HCT116 (cell line): ENCODE results near the gene PRRT1B. TPM values are rescaled to one million over a fixed set of nuclear protein-coding genes. Genes with fewer than 3 reads are reported as not detected.

ENCODE experiments used
- ATAC-seq: fragments of 200-7000 bp; cut with Tn5 transposase; 2 replicates; pipeline ENCODE4 v1.9.1; 2020; ENCODE audit warnings: mild to moderate bottlenecking, moderate library complexity
- BruUV-seq: library from RNA; stranded (reverse); fragments of 400-500 nt; replicated peaks from 2 replicates; lab custom pipeline; 2021; lab: Mats Ljungman, UMichigan
- CTCF ChIA-PET: fragments of 300-600 bp; sonication (Branson Sonifier 250); formaldehyde crosslinking; loops from one replicate; lab custom pipeline; 2021; ENCODE audit warnings: antibody characterized with exemption; lab: Charles Lee
- POLR2A ChIA-PET: fragments of 300-600, 350-600 bp; sonication (Branson Sonifier 250); formaldehyde crosslinking; loops from one replicate; lab custom pipeline; 2021; ENCODE audit warnings: antibody characterized with exemption; lab: Charles Lee
- RAD21 ChIA-PET, 2 experiments: fragments of 300-600 bp; sonication (Branson Sonifier 250); formaldehyde crosslinking; loops; one replicate each; lab custom pipeline; 2023; ENCODE audit warnings: low total read pairs in 2 of 2; ENCODE audit not compliant: uncharacterized antibody in 2 of 2, unreplicated experiment in 2 of 2, low non-redundant PET in 1 of 2; lab: Charles Lee
- DNase-seq: peaks from one replicate; pipeline ENCODE4 v3.0.0-alpha.2; 2010; ENCODE audit warnings: low read depth, low spot score
- H2AFZ ChIP-seq: fragments of 200-600 bp; shearing (Covaris generic), sonication (generic); 2 replicates; pipeline ENCODE4 v1.6.1; 2017; ENCODE audit warnings: low read depth, mixed run types, mixed read lengths, antibody characterized with exemption, low read length; ENCODE audit not compliant: poor library complexity, severe bottlenecking
- H3K27ac ChIP-seq: 2 replicates; pipeline ENCODE4 v1.5.1; 2012; ENCODE audit warnings: low read depth, low read length
- H3K27me3 ChIP-seq: fragments of 200-600 bp; sonication (generic); 2 replicates; pipeline ENCODE4 v1.6.1; 2016; ENCODE audit warnings: mixed run types, low read length, mixed read lengths; ENCODE audit not compliant: insufficient read depth
- H3K36me3 ChIP-seq, 2 experiments: fragments of 200-500 bp in 1 of 2; fragments of 200-600 bp in 1 of 2; sonication (Bioruptor generic) in 1 of 2; sonication (generic) in 1 of 2; 2 replicates each; pipeline versions ENCODE4 v1.5.1 to v1.6.1; 2014 to 2016; ENCODE audit warnings: low read length in 2 of 2, inconsistent platforms in 1 of 2, mixed read lengths in 1 of 2, mixed run types in 1 of 2; ENCODE audit not compliant: insufficient read depth in 2 of 2, control insufficient read depth in 1 of 2
- H3K4me1 ChIP-seq, 2 experiments: fragments of 200-600 bp in 1 of 2; sonication (generic) in 1 of 2; 2 replicates each; pipeline versions ENCODE4 v1.5.1 to v1.6.1; 2012 to 2017; ENCODE audit warnings: low read length in 2 of 2, inconsistent platforms in 1 of 2, mild to moderate bottlenecking in 1 of 2, mixed read lengths in 1 of 2, mixed run types in 1 of 2, moderate library complexity in 1 of 2; ENCODE audit not compliant: insufficient read depth in 2 of 2, control insufficient read depth in 1 of 2
- H3K4me2 ChIP-seq: fragments of 200-600 bp; sonication (generic); 2 replicates; pipeline ENCODE4 v1.6.1; 2017; ENCODE audit warnings: mixed run types, low read length, mixed read lengths
- H3K4me3 ChIP-seq, 2 experiments: fragments of 200-600 bp in 1 of 2; sonication (generic) in 1 of 2; replicated peaks in 1 of 2; 2 replicates each; pipeline ENCODE4 v1.5.1; 2011 to 2016; ENCODE audit warnings: low read length in 2 of 2, control low read depth in 1 of 2, low read depth in 1 of 2, mild to moderate bottlenecking in 1 of 2, mixed read lengths in 1 of 2, mixed run types in 1 of 2
- H3K79me2 ChIP-seq: fragments of 200-600 bp; sonication (generic); 2 replicates; pipeline ENCODE4 v1.6.1; 2017; ENCODE audit warnings: mild to moderate bottlenecking, mixed run types, low read length, moderate library complexity, mixed read lengths; ENCODE audit not compliant: insufficient read depth
- H3K9ac ChIP-seq: fragments of 200-600 bp; sonication (generic); 2 replicates; pipeline ENCODE4 v1.6.1; 2016; ENCODE audit warnings: low read length, mixed read lengths
- H3K9me2 ChIP-seq: fragments of 200-600 bp; sonication (generic), shearing (Covaris generic); 2 replicates; pipeline ENCODE4 v1.6.1; 2017; ENCODE audit warnings: mixed run types, mild to moderate bottlenecking, moderate library complexity; ENCODE audit not compliant: insufficient read depth
- H3K9me3 ChIP-seq, 2 experiments: fragments of 200-500 bp in 1 of 2; fragments of 200-600 bp in 1 of 2; sonication (Bioruptor generic) in 1 of 2; sonication (generic) in 1 of 2; 2 replicates each; pipeline ENCODE4 v1.6.1; 2014 to 2017; ENCODE audit warnings: low read length in 2 of 2, mixed read lengths in 2 of 2, inconsistent platforms in 1 of 2, low read depth in 1 of 2, mild to moderate bottlenecking in 1 of 2, mixed run types in 1 of 2, moderate library complexity in 1 of 2; ENCODE audit not compliant: control insufficient read depth in 1 of 2, insufficient read depth in 1 of 2
- H4K20me1 ChIP-seq: fragments of 200-600 bp; sonication (generic), shearing (Covaris generic); 2 replicates; pipeline ENCODE4 v1.6.1; 2017; ENCODE audit warnings: mixed run types, mild to moderate bottlenecking, moderate library complexity; ENCODE audit not compliant: insufficient read depth
- CBX3 ChIP-seq: IDR thresholded peaks from 2 replicates; pipeline ENCODE4 v1.6.1; 2012; ENCODE audit warnings: low read depth
- CEBPB ChIP-seq: IDR thresholded peaks from 2 replicates; pipeline ENCODE4 v1.6.1; 2012; ENCODE audit warnings: low read depth
- CTCF ChIP-seq, 3 experiments: fragments of 200-600 bp in 1 of 3; sonication (generic) in 1 of 3; IDR thresholded peaks in 2 of 3; conservative IDR thresholded peaks in 1 of 3; 2 replicates each; pipeline ENCODE4 v1.5.1; 2012 to 2017; ENCODE audit warnings: low read depth in 2 of 3, low read length in 2 of 3, antibody characterized with exemption in 1 of 3, borderline replicate concordance in 1 of 3, control low read depth in 1 of 3, mild to moderate bottlenecking in 1 of 3, mixed read lengths in 1 of 3, mixed run types in 1 of 3, moderate library complexity in 1 of 3; ENCODE audit not compliant: insufficient read depth in 1 of 3
- EGR1 ChIP-seq: IDR thresholded peaks from 2 replicates; pipeline ENCODE4 v1.6.1; 2012; ENCODE audit warnings: low read depth
- JUND ChIP-seq: IDR thresholded peaks from 2 replicates; pipeline ENCODE4 v1.6.1; 2012
- POLR2AphosphoS5 ChIP-seq: IDR thresholded peaks from 2 replicates; pipeline ENCODE4 v1.6.1; 2011; ENCODE audit warnings: mild to moderate bottlenecking, low read depth, low read length, moderate library complexity
- SIN3A ChIP-seq: IDR thresholded peaks from 2 replicates; pipeline ENCODE4 v1.6.1; 2012; ENCODE audit warnings: low read depth
- SP1 ChIP-seq: IDR thresholded peaks from 2 replicates; pipeline ENCODE4 v1.6.1; 2012; ENCODE audit warnings: low read depth
- YY1 ChIP-seq: IDR thresholded peaks from 2 replicates; pipeline ENCODE4 v1.6.1; 2011; ENCODE audit warnings: low read length, low read depth, moderate library complexity, mild to moderate bottlenecking; ENCODE audit not compliant: insufficient replicate concordance; ENCODE audit errors: extremely low read depth
- ZBTB33 ChIP-seq: IDR thresholded peaks from 2 replicates; pipeline ENCODE4 v1.6.1; 2011; ENCODE audit warnings: mild to moderate bottlenecking, low read length, moderate library complexity; ENCODE audit not compliant: insufficient replicate concordance; ENCODE audit errors: extremely low read depth
- ZFX ChIP-seq: fragments of 450-650 bp; IDR thresholded peaks from 2 replicates; pipeline ENCODE4 v1.6.1; 2017
- ZNF274 ChIP-seq: fragments of 200-500 bp; sonication (Bioruptor generic); IDR thresholded peaks from 2 replicates; pipeline ENCODE4 v1.6.1; 2014; ENCODE audit warnings: mild to moderate bottlenecking, low read depth, low read length, inconsistent platforms
- intact Hi-C: fragments of 100-400 bp; cut with micrococcal nuclease; formaldehyde crosslinking; loops from 2 replicates; pipeline ENCODE4 v1.10.0; 2022
- total RNA-seq: library from RNA; stranded (reverse); gene quantifications from one replicate; pipeline ENCODE4 v1.2.1, GENCODE V29; 2021; ENCODE audit not compliant: unreplicated experiment
- TF ChIP-seq, protein P1 (sequence below): IDR thresholded peaks from 2 replicates; pipeline ENCODE4 v1.6.1; 2012
- TF ChIP-seq, protein P2 (sequence below): IDR thresholded peaks from 2 replicates; pipeline ENCODE4 v1.6.1; 2012; ENCODE audit warnings: low read depth

The PRRT1B gene
- total RNA-seq, 1 experiment from 2014 or later = not detected

DNA sequence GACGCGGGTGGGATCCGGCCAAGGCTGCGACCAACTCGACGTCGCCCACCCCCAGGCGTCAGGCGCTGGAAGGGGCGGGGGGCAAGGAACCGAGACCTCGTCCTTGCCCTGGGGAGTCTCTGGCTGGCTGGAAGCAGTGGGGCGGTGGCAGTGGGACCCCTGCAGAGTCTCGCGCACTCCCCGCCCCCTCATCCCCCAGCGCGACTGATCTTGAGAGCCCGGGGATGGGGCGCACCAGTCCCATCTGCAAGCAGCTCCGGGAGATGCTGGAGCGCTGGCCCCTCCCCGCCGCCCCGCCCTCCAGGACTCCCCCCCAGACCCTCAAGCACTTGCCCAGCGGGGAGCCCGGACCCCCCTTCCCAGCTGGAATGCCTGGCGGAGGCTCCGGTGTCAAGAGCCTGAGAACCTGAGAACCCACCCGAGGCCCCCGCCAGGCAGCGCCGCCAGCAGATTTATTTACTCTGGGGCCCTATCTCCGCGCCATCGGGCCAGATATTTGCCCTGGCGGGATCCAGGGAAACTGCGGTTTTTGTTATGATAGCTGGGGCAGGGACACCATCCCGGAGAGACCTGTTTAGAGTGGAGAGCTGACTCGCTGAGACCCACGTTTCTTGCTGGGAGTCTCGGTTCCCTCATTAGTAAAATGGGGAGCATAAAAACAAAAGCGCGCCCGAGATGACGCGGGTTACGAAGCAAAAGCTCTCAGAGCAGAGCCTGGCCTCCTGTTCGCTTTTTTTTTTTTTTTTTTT is 1.2 kb downstream of the PRRT1B start:
- Histone ChIP-seq H3K79me2 (no peaks in the 10 kb centered on the region), H3K4me3 (no peak overlapping the region), H3K27me3 (no peaks in the 10 kb centered on the region), H3K36me3 (no peaks in the 10 kb centered on the region), H3K27ac (no peak overlapping the region; the same call in 1 of the 2 replicates), H3K9me3 (peaks cover 0 to 12% of the 10 kb centered on the region in 2 experiments; a peak in 2 of 4 replicates), H3K9me2 (no peaks in the 10 kb centered on the region), H2AFZ (no peak overlapping the region), H3K4me2 (no peak overlapping the region), H3K4me1 (peaks cover 3 to 9% of the 10 kb centered on the region in 2 experiments; a peak in 1 of 4 replicates), H3K9ac (no peak overlapping the region), H4K20me1 (no peaks in the 10 kb centered on the region)
- DNase-seq (no peak), ATAC-seq (no peak)
- BruUV-seq = no TSS peak
- no peak for TF ChIP-seq CTCF (IDR thresholded peaks at IDR 0.05 in 2 of 3, conservative IDR thresholded peaks at IDR 0.05 in 1 of 3; ENCODE audit: borderline replicate concordance in 1 of 3, insufficient read depth in 1 of 3, low read depth in 2 of 3, low read length in 2 of 3)
- TF ChIP-seq CBX3 = no peak
- no peak for TF ChIP-seq YY1
- no peak for TF ChIP-seq ZBTB33
- TF ChIP-seq POLR2AphosphoS5 = no peak
- no peak for TF ChIP-seq EGR1
- TF ChIP-seq CEBPB = no peak
- no peak for TF ChIP-seq SIN3A
- TF ChIP-seq SP1 = no peak
- TF ChIP-seq, protein P1, sequence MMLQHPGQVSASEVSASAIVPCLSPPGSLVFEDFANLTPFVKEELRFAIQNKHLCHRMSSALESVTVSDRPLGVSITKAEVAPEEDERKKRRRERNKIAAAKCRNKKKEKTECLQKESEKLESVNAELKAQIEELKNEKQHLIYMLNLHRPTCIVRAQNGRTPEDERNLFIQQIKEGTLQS = no peak
- TF ChIP-seq, protein P2, sequence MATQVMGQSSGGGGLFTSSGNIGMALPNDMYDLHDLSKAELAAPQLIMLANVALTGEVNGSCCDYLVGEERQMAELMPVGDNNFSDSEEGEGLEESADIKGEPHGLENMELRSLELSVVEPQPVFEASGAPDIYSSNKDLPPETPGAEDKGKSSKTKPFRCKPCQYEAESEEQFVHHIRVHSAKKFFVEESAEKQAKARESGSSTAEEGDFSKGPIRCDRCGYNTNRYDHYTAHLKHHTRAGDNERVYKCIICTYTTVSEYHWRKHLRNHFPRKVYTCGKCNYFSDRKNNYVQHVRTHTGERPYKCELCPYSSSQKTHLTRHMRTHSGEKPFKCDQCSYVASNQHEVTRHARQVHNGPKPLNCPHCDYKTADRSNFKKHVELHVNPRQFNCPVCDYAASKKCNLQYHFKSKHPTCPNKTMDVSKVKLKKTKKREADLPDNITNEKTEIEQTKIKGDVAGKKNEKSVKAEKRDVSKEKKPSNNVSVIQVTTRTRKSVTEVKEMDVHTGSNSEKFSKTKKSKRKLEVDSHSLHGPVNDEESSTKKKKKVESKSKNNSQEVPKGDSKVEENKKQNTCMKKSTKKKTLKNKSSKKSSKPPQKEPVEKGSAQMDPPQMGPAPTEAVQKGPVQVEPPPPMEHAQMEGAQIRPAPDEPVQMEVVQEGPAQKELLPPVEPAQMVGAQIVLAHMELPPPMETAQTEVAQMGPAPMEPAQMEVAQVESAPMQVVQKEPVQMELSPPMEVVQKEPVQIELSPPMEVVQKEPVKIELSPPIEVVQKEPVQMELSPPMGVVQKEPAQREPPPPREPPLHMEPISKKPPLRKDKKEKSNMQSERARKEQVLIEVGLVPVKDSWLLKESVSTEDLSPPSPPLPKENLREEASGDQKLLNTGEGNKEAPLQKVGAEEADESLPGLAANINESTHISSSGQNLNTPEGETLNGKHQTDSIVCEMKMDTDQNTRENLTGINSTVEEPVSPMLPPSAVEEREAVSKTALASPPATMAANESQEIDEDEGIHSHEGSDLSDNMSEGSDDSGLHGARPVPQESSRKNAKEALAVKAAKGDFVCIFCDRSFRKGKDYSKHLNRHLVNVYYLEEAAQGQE = no peak
- no peak for TF ChIP-seq JUND
- no peak for TF ChIP-seq ZFX
- no peak for TF ChIP-seq ZNF274
- intact Hi-C loops = no loop called here
- ChIA-PET POLR2A (no interaction called here), RAD21 (no interaction called here), CTCF (no interaction called here)
